SK-N-SH (cell line): ENCODE results near the gene ARID1B. TPM values are rescaled to one million over a fixed set of nuclear protein-coding genes. Genes with fewer than 3 reads are reported as not detected.

ENCODE experiments used
- CTCF ChIA-PET: fragments of 300-600, 350-600 bp; formaldehyde crosslinking; extraction: SDS; loops from one replicate; lab custom pipeline; 2021; lab: Yijun Ruan, JAX
- POLR2A ChIA-PET: fragments of 350-600 bp; sonication (Branson Sonifier 250); formaldehyde crosslinking; extraction: SDS; loops from one replicate; lab custom pipeline; 2020; ENCODE audit warnings: antibody characterized with exemption, inconsistent platforms; lab: Yijun Ruan, JAX
- DNase-seq: peaks from one replicate; pipeline ENCODE4 v3.0.0; 2012
- H2AFZ ChIP-seq: fragments of 200-600 bp; sonication (generic); 2 replicates; pipeline ENCODE4 v1.8.1; 2016; ENCODE audit warnings: antibody characterized with exemption, mild to moderate bottlenecking, low read depth
- H3F3A ChIP-seq: fragments of 200-600 bp; sonication (generic); replicated peaks from 2 replicates; pipeline ENCODE3; 2016; ENCODE audit warnings: antibody characterized with exemption, mild to moderate bottlenecking; ENCODE audit not compliant: insufficient read depth
- H3K27ac ChIP-seq, 2 experiments: fragments of 200-500 bp in 1 of 2; fragments of 200-600 bp in 1 of 2; sonication (Bioruptor generic) in 1 of 2; sonication (generic), shearing (Covaris generic) in 1 of 2; 2 replicates each; pipeline versions ENCODE4 v1.5.1 to v1.6.1; 2014 to 2016; ENCODE audit warnings: low read depth in 2 of 2, inconsistent platforms in 1 of 2, low read length in 1 of 2, mild to moderate bottlenecking in 1 of 2, mixed read lengths in 1 of 2
- H3K27me3 ChIP-seq: fragments of 200-600 bp; sonication (generic), shearing (Covaris generic); 2 replicates; pipeline ENCODE4 v1.6.1; 2016; ENCODE audit warnings: mixed run types; ENCODE audit not compliant: insufficient read depth
- H3K36me3 ChIP-seq, 2 experiments: fragments of 200-500 bp in 1 of 2; fragments of 200-600 bp in 1 of 2; sonication (Bioruptor generic) in 1 of 2; sonication (generic) in 1 of 2; replicated peaks in 1 of 2; 2 replicates each; pipeline versions ENCODE3 to v1.5.1; 2014 to 2016; ENCODE audit warnings: low read length in 1 of 2, mild to moderate bottlenecking in 1 of 2; ENCODE audit not compliant: insufficient read depth in 2 of 2, control insufficient read depth in 1 of 2
- H3K4me1 ChIP-seq, 2 experiments: fragments of 200-500 bp in 1 of 2; fragments of 200-600 bp in 1 of 2; sonication (Bioruptor generic) in 1 of 2; sonication (generic), shearing (Covaris generic) in 1 of 2; 2 replicates each; pipeline versions ENCODE4 v1.5.1 to v1.6.1; 2014 to 2016; ENCODE audit warnings: low read depth in 1 of 2, low read length in 1 of 2, mixed run types in 1 of 2; ENCODE audit not compliant: insufficient read depth in 2 of 2, control insufficient read depth in 1 of 2
- H3K4me2 ChIP-seq: fragments of 200-600 bp; sonication (generic), shearing (Covaris generic); 2 replicates; pipeline ENCODE4 v1.6.1; 2017; ENCODE audit warnings: mixed run types
- H3K4me3 ChIP-seq, 2 experiments: fragments of 200-500 bp in 1 of 2; fragments of 200-600 bp in 1 of 2; sonication (Bioruptor generic) in 1 of 2; sonication (generic), shearing (Covaris generic) in 1 of 2; 2 replicates each; pipeline versions ENCODE4 v1.5.1 to v1.8.1; 2014 to 2016; ENCODE audit warnings: low read depth in 2 of 2, inconsistent platforms in 1 of 2, low read length in 1 of 2, mild to moderate bottlenecking in 1 of 2, mixed read lengths in 1 of 2, moderate library complexity in 1 of 2
- H3K79me2 ChIP-seq: fragments of 200-600 bp; sonication (generic); 2 replicates; pipeline ENCODE4 v1.8.1; 2017; ENCODE audit warnings: mild to moderate bottlenecking; ENCODE audit not compliant: insufficient read depth
- H3K9ac ChIP-seq: fragments of 200-600 bp; sonication (generic); 2 replicates; pipeline ENCODE4 v1.6.1; 2017; ENCODE audit warnings: mixed run types
- H3K9me2 ChIP-seq: fragments of 200-600 bp; sonication (generic); 2 replicates; pipeline ENCODE4 v1.6.1; 2017; ENCODE audit warnings: mixed run types
- H3K9me3 ChIP-seq: fragments of 200-600 bp; sonication (generic); 2 replicates; pipeline ENCODE4 v1.6.1; 2017; ENCODE audit warnings: mixed run types, mild to moderate bottlenecking, moderate library complexity
- H4K20me1 ChIP-seq: fragments of 200-600 bp; sonication (generic); 2 replicates; pipeline ENCODE4 v1.6.1; 2017; ENCODE audit warnings: mild to moderate bottlenecking, mixed run types; ENCODE audit not compliant: insufficient read depth
- CHD2 ChIP-seq: fragments of 150-350 bp; IDR thresholded peaks from 2 replicates; pipeline ENCODE4 v1.6.1; 2018; ENCODE audit warnings: low read length; ENCODE audit not compliant: partially characterized antibody
- ELF1 ChIP-seq: IDR thresholded peaks from 2 replicates; pipeline ENCODE4 v1.4.0; 2012
- FOSL2 ChIP-seq: IDR thresholded peaks from 2 replicates; pipeline ENCODE4 v1.4.0; 2012; ENCODE audit warnings: low read depth, mild to moderate bottlenecking, moderate library complexity, borderline replicate concordance
- FOXJ3 ChIP-seq: sonication (generic); formaldehyde crosslinking; IDR thresholded peaks from 2 replicates; pipeline ENCODE4 v1.5.1; 2020; ENCODE audit warnings: mild to moderate bottlenecking, missing genetic modification reagents
- FOXM1 ChIP-seq: IDR thresholded peaks from 2 replicates; pipeline ENCODE4 v1.4.0; 2012; ENCODE audit warnings: low read depth, mild to moderate bottlenecking
- GABPA ChIP-seq: IDR thresholded peaks from 2 replicates; pipeline ENCODE4 v1.4.0; 2012; ENCODE audit warnings: low read depth, mild to moderate bottlenecking
- GATA2 ChIP-seq: sonication (generic); formaldehyde crosslinking; IDR thresholded peaks from 2 replicates; pipeline ENCODE4 v1.5.0; 2020; ENCODE audit warnings: mild to moderate bottlenecking, missing genetic modification reagents
- JUND ChIP-seq: IDR thresholded peaks from 2 replicates; pipeline ENCODE4 v1.4.0; 2012
- MXI1 ChIP-seq: IDR thresholded peaks from 2 replicates; pipeline ENCODE4 v1.6.1; 2012; ENCODE audit warnings: mild to moderate bottlenecking, low read depth, low read length, improper control_type of control experiment
- NFIC ChIP-seq: IDR thresholded peaks from 2 replicates; pipeline ENCODE4 v1.4.0; 2012; ENCODE audit warnings: borderline replicate concordance
- NRF1 ChIP-seq: IDR thresholded peaks from 2 replicates; pipeline ENCODE4 v1.6.1; 2012; ENCODE audit warnings: low read depth, mild to moderate bottlenecking, low read length
- POLR2AphosphoS5 ChIP-seq: IDR thresholded peaks from 2 replicates; pipeline ENCODE4 v1.6.1; 2012; ENCODE audit warnings: low read depth, low read length
- RAD21 ChIP-seq: IDR thresholded peaks from 2 replicates; pipeline ENCODE4 v1.6.1; 2012; ENCODE audit warnings: mild to moderate bottlenecking, low read length
- RFX5 ChIP-seq: IDR thresholded peaks from 2 replicates; pipeline ENCODE4 v1.6.1; 2012; ENCODE audit warnings: mild to moderate bottlenecking, improper control_type of control experiment, low read length
- SMC3 ChIP-seq: IDR thresholded peaks from 2 replicates; pipeline ENCODE4 v1.6.1; 2012; ENCODE audit warnings: low read depth, low read length, improper control_type of control experiment
- USF1 ChIP-seq: IDR thresholded peaks from 2 replicates; pipeline ENCODE4 v1.4.0; 2012; ENCODE audit warnings: low read depth, borderline replicate concordance
- ZBTB33 ChIP-seq: IDR thresholded peaks from 2 replicates; pipeline ENCODE4 v1.4.0; 2012; ENCODE audit warnings: low read depth, borderline replicate concordance
- WGBS: methylation state at CpG from one replicate; pipeline ENCODE4 v1.1.6; 2017; ENCODE audit warnings: low lambda C conversion rate; 5-methylcytosine and 5-hydroxymethylcytosine counted together
- polyA plus RNA-seq, 3 experiments: library from polyadenylated mRNA; depleted of rRNA; stranded (reverse); fragments of >200 nt; gene quantifications; 2 replicates each; pipeline ENCODE4 v1.2.3, GENCODE V29; 2012

Gene ARID1B
- polyA plus RNA-seq, 1 of the 3 experiments (the other 2 are of a cell fraction) = 13.6 TPM

GRCh38 chr6:157246771-157247484 is 469.8 kb downstream of the ARID1B start:
- no peaks in the 10 kb centered on the region for H3K9me3 ChIP-seq
- POLR2A ChIA-PET = no interaction called here
- WGBS = 91% methylated on average over 14 of the region's 14 CpGs

GRCh38 chr6:157248264-157248663 is 471.1 kb downstream of the ARID1B start:
- Histone ChIP-seq H3K79me2 (no peaks in the 10 kb centered on the region), H3F3A (no peaks in the 10 kb centered on the region), H3K27me3 (no peaks in the 10 kb centered on the region), H3K4me2 (no peak overlapping the region), H3K9me2 (no peaks in the 10 kb centered on the region), H4K20me1 (no peaks in the 10 kb centered on the region), H3K9ac (no peak overlapping the region), H3K9me3 (no peaks in the 10 kb centered on the region), H3K36me3 (no peaks in the 10 kb centered on the region), H3K4me1 (peaks cover 0 to 39% of the 10 kb centered on the region in 2 experiments; a peak in 2 of 4 replicates), H2AFZ (no peak overlapping the region), H3K4me3 (no peak overlapping the region), H3K27ac (no peak overlapping the region)
- DNase-seq = no peak
- TF ChIP-seq ZBTB33 (no peak), ELF1 (no peak), POLR2AphosphoS5 (no peak), FOXJ3 (CRISPR knock-in tag) (no peak), FOSL2 (no peak), SMC3 (no peak), JUND (no peak), RAD21 (no peak), NFIC (no peak), RFX5 (no peak), MXI1 (no peak), NRF1 (no peak), FOXM1 (no peak), GABPA (no peak), CHD2 (no peak), USF1 (no peak)
- 8% methylated on average over 1 of the region's 1 CpG for WGBS
- ChIA-PET CTCF (interaction anchor here (1.5 kb wide), 1 partner anchor 10 kb away, joined by 3 read pairs; no protein-coding TSS in a partner anchor), POLR2A (no interaction called here)

More at GRCh38 chr6:157246771-157247484, 469.8 kb downstream of the ARID1B start:
- Histone ChIP-seq H3K4me3 (no peak overlapping the region), H4K20me1 (no peaks in the 10 kb centered on the region), H3K9me2 (no peaks in the 10 kb centered on the region), H3K27ac (no peak overlapping the region), H3K9ac (no peak overlapping the region), H3K27me3 (no peaks in the 10 kb centered on the region), H3K4me2 (no peak overlapping the region), H3K79me2 (no peaks in the 10 kb centered on the region), H2AFZ (no peak overlapping the region), H3K36me3 (no peaks in the 10 kb centered on the region), H3K4me1 (peaks cover 0 to 28% of the 10 kb centered on the region in 2 experiments; a peak in 2 of 4 replicates), H3F3A (no peaks in the 10 kb centered on the region)
- peak; percentile 27; the same call in 1 of the 2 replicates for TF ChIP-seq RAD21
- TF ChIP-seq GATA2 (CRISPR knock-in tag) = no peak
- no peak for DNase-seq
- CTCF ChIA-PET = no interaction called here
